Measurements from ENCODE around the gene MYL5.
"Not testable (repeated sequence)": the region's sequence is repeated elsewhere in the genome, so short reads cannot be mapped to it uniquely, and the experiment has no call there.

The MYL5 gene

GRCh38 chr4:683982-684622, 9.8 kb downstream of the MYL5 start:
- Mint-ChIP-seq H3K4me3 (no peak overlapping the region), H3K9me3 (no peaks in the 10 kb centered on the region), H3K27me3 (no peaks in the 10 kb centered on the region), H3K27ac (no peak overlapping the region), H3K36me3 (no peaks in the 10 kb centered on the region), H3K4me1 (peaks cover 9% of the 10 kb centered on the region)

GRCh38 chr4:684623-685327, 10.4 kb downstream of the MYL5 start:
- Mint-ChIP-seq H3K4me1 (peaks cover 9% of the 10 kb centered on the region), H3K27ac (no peak overlapping the region), H3K4me3 (no peak overlapping the region), H3K9me3 (no peaks in the 10 kb centered on the region), H3K36me3 (no peaks in the 10 kb centered on the region), H3K27me3 (no peaks in the 10 kb centered on the region)

- no peaks in the 10 kb centered on the region for H3K27me3 Mint-ChIP-seq
- H3K4me3 Mint-ChIP-seq, result no peak overlapping the region
- no peaks in the 10 kb centered on the region for H3K9me3 Mint-ChIP-seq
- H3K36me3 Mint-ChIP-seq, result no peaks in the 10 kb centered on the region
- peaks cover 5% of the 10 kb centered on the region for H3K4me1 Mint-ChIP-seq
- H3K27ac Mint-ChIP-seq, result no peak overlapping the region
Measured at GRCh38 chr4:685679-686412, 11.5 kb downstream of the MYL5 start.

- Mint-ChIP-seq H3K27ac (no peak overlapping the region), H3K36me3 (no peaks in the 10 kb centered on the region), H3K9me3 (no peaks in the 10 kb centered on the region), H3K4me1 (peaks cover 5% of the 10 kb centered on the region), H3K4me3 (no peak overlapping the region), H3K27me3 (no peaks in the 10 kb centered on the region)
Measured at GRCh38 chr4:686413-687040, 12.2 kb downstream of the MYL5 start.

GRCh38 chr4:687048-687970, 13.0 kb downstream of the MYL5 start:
- Mint-ChIP-seq H3K27ac (peak overlapping the region; percentile 5), H3K9me3 (no peaks in the 10 kb centered on the region), H3K4me1 (peaks cover 5% of the 10 kb centered on the region), H3K27me3 (no peaks in the 10 kb centered on the region), H3K4me3 (no peak overlapping the region), H3K36me3 (no peaks in the 10 kb centered on the region)

GRCh38 chr4:687971-688853, 13.9 kb downstream of the MYL5 start:
- Mint-ChIP-seq H3K27ac (peak overlapping the region; percentile 5), H3K36me3 (no peaks in the 10 kb centered on the region), H3K9me3 (no peaks in the 10 kb centered on the region), H3K27me3 (no peaks in the 10 kb centered on the region), H3K4me3 (no peak overlapping the region), H3K4me1 (peaks cover 5% of the 10 kb centered on the region)

- Mint-ChIP-seq H3K4me1 (peaks cover 5% of the 10 kb centered on the region), H3K36me3 (no peaks in the 10 kb centered on the region), H3K9me3 (no peaks in the 10 kb centered on the region), H3K4me3 (no peak within 1 kb of the TSS), H3K27ac (no peak within 1 kb of the TSS), H3K27me3 (no peaks in the 10 kb centered on the region)
Measured at GRCh38 chr4:688854-689681, 14.7 kb downstream of the MYL5 start, which contains the start of gene SLC49A3. Gene SLC49A3, minus strand, starts transcription at chr4:689151. Its CDS starts 24 bp downstream, at chr4:689127.

GRCh38 chr4:689723-690122, 15.4 kb downstream of the MYL5 start:
- Mint-ChIP-seq H3K4me3 (no peak overlapping the region), H3K27ac (no peak overlapping the region), H3K36me3 (no peaks in the 10 kb centered on the region), H3K4me1 (peaks cover 5% of the 10 kb centered on the region), H3K9me3 (no peaks in the 10 kb centered on the region), H3K27me3 (peaks cover 2% of the 10 kb centered on the region)

GRCh38 chr4:692771-693554, 18.6 kb downstream of the MYL5 start:
- Mint-ChIP-seq H3K4me3 (no peak overlapping the region), H3K27ac (no peak overlapping the region), H3K9me3 (no peaks in the 10 kb centered on the region), H3K27me3 (peaks cover 2% of the 10 kb centered on the region), H3K4me1 (peaks cover 1% of the 10 kb centered on the region), H3K36me3 (no peaks in the 10 kb centered on the region)

- not testable (repeated sequence) for H3K4me3 Mint-ChIP-seq, H3K27me3 Mint-ChIP-seq, H3K4me1 Mint-ChIP-seq, H3K36me3 Mint-ChIP-seq, H3K9me3 Mint-ChIP-seq, H3K27ac Mint-ChIP-seq
Measured at GRCh38 chr4:694341-694940, 20.1 kb downstream of the MYL5 start.

GRCh38 chr4:699816-700580, 25.7 kb downstream of the MYL5 start:
- H3K27ac Mint-ChIP-seq, result no peak overlapping the region
- H3K9me3 Mint-ChIP-seq, result no peaks in the 10 kb centered on the region
- no peaks in the 10 kb centered on the region for H3K36me3 Mint-ChIP-seq
- H3K4me1 Mint-ChIP-seq, result peaks cover 4% of the 10 kb centered on the region
- no peak overlapping the region for H3K4me3 Mint-ChIP-seq
- H3K27me3 Mint-ChIP-seq, result no peaks in the 10 kb centered on the region

GRCh38 chr4:700587-701264, 26.4 kb downstream of the MYL5 start:
- peaks cover 4% of the 10 kb centered on the region for H3K4me1 Mint-ChIP-seq
- no peak overlapping the region for H3K27ac Mint-ChIP-seq
- H3K4me3 Mint-ChIP-seq, result no peak overlapping the region
- H3K36me3 Mint-ChIP-seq, result no peaks in the 10 kb centered on the region
- H3K27me3 Mint-ChIP-seq, result no peaks in the 10 kb centered on the region
- no peaks in the 10 kb centered on the region for H3K9me3 Mint-ChIP-seq
